Measurements from ENCODE around the gene TSPO.

Gene TSPO

GRCh38 chr22:43170131-43170480 is 18.7 kb downstream of the TSPO start:
- H3K27ac ChIP-seq = no peak overlapping the region
- no peak for TF ChIP-seq CTCF (conservative IDR thresholded peaks at IDR 0.05)

- no peak for TF ChIP-seq CTCF (conservative IDR thresholded peaks at IDR 0.05)
These were observed 19.7 kb downstream of the TSPO start for GRCh38 chr22:43171019-43171491.

GRCh38 chr22:43171607-43172006 is 20.2 kb downstream of the TSPO start:
- TF ChIP-seq CTCF (conservative IDR thresholded peaks at IDR 0.05) = no peak
- no peak overlapping the region for H3K27ac ChIP-seq

More at GRCh38 chr22:43171019-43171491, 19.7 kb downstream of the TSPO start:
- H3K27ac ChIP-seq = no peak overlapping the region

- H3K27ac ChIP-seq = no peak overlapping the region
- no peak for TF ChIP-seq CTCF (conservative IDR thresholded peaks at IDR 0.05)
These were observed 20.8 kb downstream of the TSPO start for GRCh38 chr22:43172191-43172590.

GRCh38 chr22:43173566-43173965 is 22.2 kb downstream of the TSPO start:
- TF ChIP-seq CTCF (conservative IDR thresholded peaks at IDR 0.05) = no peak
- no peak overlapping the region for H3K27ac ChIP-seq

GRCh38 chr22:43173976-43174720 is 22.8 kb downstream of the TSPO start:
- TF ChIP-seq CTCF (conservative IDR thresholded peaks at IDR 0.05) = no peak

GRCh38 chr22:43174941-43175531 is 23.7 kb downstream of the TSPO start:
- no peak for TF ChIP-seq CTCF (conservative IDR thresholded peaks at IDR 0.05)

More at GRCh38 chr22:43173976-43174720, 22.8 kb downstream of the TSPO start:
- no peak overlapping the region for H3K27ac ChIP-seq

More at GRCh38 chr22:43174941-43175531, 23.7 kb downstream of the TSPO start:
- no peak overlapping the region for H3K27ac ChIP-seq
